Pancreas (tissue), 10 donors: ENCODE data around the gene EPHA10. TPM values are rescaled to one million over a fixed set of nuclear protein-coding genes. Genes with fewer than 3 reads are reported as not detected.

Experiments
- ATAC-seq, 4 donors: fragments of 200-7000 bp; cut with Tn5 transposase; one replicate each; pipeline versions ENCODE4 v1.8.0 to v1.9.1; 2020; ENCODE audit warnings: mild to moderate bottlenecking in 4 of 4, moderate library complexity in 4 of 4
- DNase-seq, 6 donors: peaks; one replicate each; pipeline ENCODE4 v3.0.0-alpha.2; 2020
- FAIRE-seq: peaks from 2 replicates; lab custom pipeline; 2012; peaks lifted over from hg19 to GRCh38; lab: Jason Lieb, UNC
- H3K27ac ChIP-seq, 4 donors: fragments of 200-600 bp; sonication (generic); 1 replicate in 3 of 4; 2 replicates in 1 of 4; pipeline versions ENCODE4 v1.5.0 to v1.8.0; 2020
- H3K27me3 ChIP-seq, 4 donors: fragments of 200-600 bp; one replicate each; pipeline ENCODE4 v1.8.0; 2021
- H3K36me3 ChIP-seq, 3 donors: fragments of 200-600 bp; sonication (generic) in 1 of 3; one replicate each; pipeline versions ENCODE4 v1.5.0 to v1.8.0; 2020 to 2021
- H3K4me1 ChIP-seq, 3 donors: fragments of 200-600 bp; one replicate each; pipeline ENCODE4 v1.8.0; 2021
- H3K4me3 ChIP-seq, 4 donors: fragments of 200-600 bp; sonication (generic) in 2 of 4; one replicate each; pipeline versions ENCODE4 v1.5.0 to v1.8.0; 2020 to 2021
- H3K9me3 ChIP-seq, 4 donors: fragments of 200-600 bp; one replicate each; pipeline ENCODE4 v1.8.0; 2021
- CTCF ChIP-seq, 4 donors: fragments of 200-600 bp; sonication (generic) in 3 of 4; IDR thresholded peaks; one replicate each; pipeline versions ENCODE4 v1.5.0 to v1.8.0; 2021; ENCODE audit warnings: antibody characterized with exemption in 4 of 4
- WGBS, 2 donors: extraction: QIAGEN DNeasy Blood & Tissue Kit; methylation state at CpG; one replicate each; pipeline ENCODE4 v1.1.7; 2013; 5-methylcytosine and 5-hydroxymethylcytosine counted together
- intact Hi-C, 3 donors: fragments of 100-400 bp; cut with DNase I; formaldehyde crosslinking; loops; one replicate each; pipeline versions ENCODE4 v1.11.1 to v1.14.2; 2022
- polyA plus RNA-seq, 2 donors: library from polyadenylated mRNA; stranded (reverse); fragments of 200-250 nt; gene quantifications; one replicate each; pipeline ENCODE4 v1.2.3, GENCODE V29; 2013
- total RNA-seq, 6 donors: library from RNA; stranded (reverse); fragmentation: NEBNext Ultra II Directional in 4 of 6; extraction: Animal tissue kit (Norgen Biotek cat#: 25700) in 4 of 6; gene quantifications; one replicate each; pipeline versions ENCODE4 v1.2.1 to v1.2.4, GENCODE V29; 2021 to 2023
- donor health status: healthy with polysubstance abuse.
- donor health status: DM: no; HTN: no; CAD: no; lungs with moderate emphysema.
- donor health status: DM: no; HTN: no; CAD: no.
- donor health status: control.
- donor health status: control.
- donor health status: Bipolar disorder and iron deficiency.
- donor health status: DM: yes; HTN: yes; CAD: no.
- donor health status: DM: no; HTN: no; CAD: no.
- donor health status: DM: no; HTN: no; CAD: no.
- donor health status: DM: yes; HTN: yes; CAD: no.

EPHA10 gene
- total and polyA plus RNA-seq, 8 donors = 1.7 to 3.8 (median 2.2) TPM

- Histone ChIP-seq H3K4me1 (no peaks in the 10 kb centered on the region), H3K9me3 (no peaks in the 10 kb centered on the region), H3K36me3 (no peaks in the 10 kb centered on the region), H3K27me3 (no peaks in the 10 kb centered on the region), H3K27ac (no peak overlapping the region), H3K4me3 (no peak overlapping the region)
- no peak for TF ChIP-seq CTCF (IDR thresholded peaks at IDR 0.05)
- ATAC-seq = no peak
- no peak for FAIRE-seq
- no peak for DNase-seq
- intact Hi-C loops = no loop called here
- 86 to 90% methylated on average over 3 of the region's 3 CpGs for WGBS, 2 donors
These were observed 60.0 kb downstream of the EPHA10 start for GRCh38 chr1:37704966-37705365.

- H3K4me1 ChIP-seq = no peaks in the 10 kb centered on the region
- no peaks in the 10 kb centered on the region for H3K36me3 ChIP-seq
- 94 to 96% methylated on average over 14 of the region's 14 CpGs for WGBS, 2 donors
- no peak overlapping the region for H3K4me3 ChIP-seq
- ATAC-seq (no peak), DNase-seq (no peak), FAIRE-seq (no peak)
- no peaks in the 10 kb centered on the region for H3K27me3 ChIP-seq
- no peak overlapping the region for H3K27ac ChIP-seq
- no peaks in the 10 kb centered on the region for H3K9me3 ChIP-seq
- TF ChIP-seq CTCF (IDR thresholded peaks at IDR 0.05) = no peak
- intact Hi-C loops = no loop called here
These were observed 61.9 kb downstream of the EPHA10 start for GRCh38 chr1:37703061-37703460.

DNA sequence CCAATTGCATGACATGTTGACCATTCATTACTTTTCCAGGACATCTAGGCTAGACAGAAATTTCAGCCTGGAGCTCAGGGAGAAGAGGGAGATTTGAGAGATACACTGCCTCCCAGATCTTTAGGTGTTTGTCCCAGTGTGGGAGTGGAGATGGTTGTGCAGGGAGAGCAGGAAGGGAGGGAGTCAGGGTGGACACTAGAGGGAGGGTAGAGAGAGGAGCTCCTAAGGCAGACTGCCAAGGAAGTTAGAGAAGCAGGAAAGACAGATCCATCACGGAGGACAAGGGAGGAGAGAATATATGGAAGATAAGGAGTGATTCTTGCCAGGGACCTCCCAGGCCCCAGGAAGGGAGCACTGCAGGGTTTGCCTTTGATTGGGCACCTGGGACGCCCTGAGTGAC is 63.9 kb downstream of the EPHA10 start:
- no peak for ATAC-seq
- no peaks in the 10 kb centered on the region for H3K36me3 ChIP-seq
- 45 to 48% methylated on average over 2 of the region's 2 CpGs for WGBS, 2 donors

GRCh38 chr1:37699147-37699546 is 65.8 kb downstream of the EPHA10 start:
- H3K27me3 ChIP-seq = no peaks in the 10 kb centered on the region
- 92 to 97% methylated on average over 7 of the region's 7 CpGs for WGBS, 2 donors
- no peak for ATAC-seq
- no peak for DNase-seq
- intact Hi-C loops = no loop called here
- no peaks in the 10 kb centered on the region for H3K9me3 ChIP-seq
- no peak for FAIRE-seq
- no peak overlapping the region for H3K4me3 ChIP-seq
- TF ChIP-seq CTCF (IDR thresholded peaks at IDR 0.05) = no peak
- no peaks in the 10 kb centered on the region for H3K36me3 ChIP-seq
- H3K27ac ChIP-seq = no peak overlapping the region
- H3K4me1 ChIP-seq = no peaks in the 10 kb centered on the region

More for the DNA sequence above, 63.9 kb downstream of the EPHA10 start:
- no peak for TF ChIP-seq CTCF (IDR thresholded peaks at IDR 0.05)
- Histone ChIP-seq H3K4me3 (no peak overlapping the region), H3K9me3 (no peaks in the 10 kb centered on the region), H3K27ac (no peak overlapping the region), H3K27me3 (no peaks in the 10 kb centered on the region), H3K4me1 (no peaks in the 10 kb centered on the region)
- DNase-seq = no peak
- intact Hi-C loops = no loop called here
- FAIRE-seq = no peak

GRCh38 chr1:37697737-37698136 is 67.2 kb downstream of the EPHA10 start:
- Histone ChIP-seq H3K27ac (no peak overlapping the region), H3K4me1 (no peaks in the 10 kb centered on the region), H3K4me3 (no peak overlapping the region), H3K9me3 (no peaks in the 10 kb centered on the region), H3K27me3 (no peaks in the 10 kb centered on the region), H3K36me3 (no peaks in the 10 kb centered on the region)
- 76 to 78% methylated on average over 2 of the region's 2 CpGs for WGBS, 2 donors
- FAIRE-seq (no peak), ATAC-seq (no peak), DNase-seq (no peak)
- TF ChIP-seq CTCF (IDR thresholded peaks at IDR 0.05) = no peak
- intact Hi-C loops = no loop called here
